Ascending aorta (tissue), 2 donors: ENCODE results near the gene RPL37. TPM values are rescaled to one million over a fixed set of nuclear protein-coding genes. Genes with fewer than 3 reads are reported as not detected.
"Not testable (repeated sequence)": the region's sequence is repeated elsewhere in the genome, so short reads cannot be mapped to it uniquely, and the experiment has no call there.

Experiments used
- DNase-seq, 2 donors: peaks; one replicate each; pipeline ENCODE4 v3.0.0-alpha.2; 2019; ENCODE audit warnings: low spot score in 2 of 2
- H3K27ac ChIP-seq, 2 donors: fragments of 200-600 bp; sonication (generic); one replicate each; pipeline ENCODE4 v1.5.1; 2016 to 2017; ENCODE audit warnings: mild to moderate bottlenecking in 1 of 2
- H3K27me3 ChIP-seq: fragments of 200-600 bp; sonication (generic); one replicate; pipeline ENCODE4 v1.5.1; 2017
- H3K36me3 ChIP-seq, 2 donors: fragments of 200-600 bp; sonication (generic); one replicate each; pipeline ENCODE4 v1.5.1; 2016
- H3K4me1 ChIP-seq, 2 donors: fragments of 200-600 bp; sonication (generic); one replicate each; pipeline ENCODE4 v1.5.1; 2016 to 2017; ENCODE audit warnings: mild to moderate bottlenecking in 1 of 2
- H3K4me3 ChIP-seq, 2 donors: fragments of 200-600 bp; sonication (generic); one replicate each; pipeline ENCODE4 v1.5.1; 2016 to 2017; ENCODE audit warnings: mild to moderate bottlenecking in 1 of 2
- H3K9me3 ChIP-seq, 2 donors: fragments of 200-600 bp; sonication (generic); one replicate each; pipeline ENCODE4 v1.5.1; 2016
- intact Hi-C: fragments of 100-400 bp; cut with DNase I; formaldehyde crosslinking; loops from one replicate; pipeline ENCODE4 v1.15.1; 2023
- total RNA-seq: library from RNA; depleted of rRNA; stranded (reverse); fragments of >200 nt; gene quantifications from one replicate; pipeline ENCODE4 v1.1.0, GENCODE V29; 2016
- TF ChIP-seq, protein P1 (sequence below), 3 experiments: fragments of 200-600 bp in 2 of 3; fragments of 450-650 bp in 1 of 3; sonication (generic) in 2 of 3; IDR thresholded peaks; one replicate each; pipeline ENCODE4 v1.5.1; 2016 to 2019; ENCODE audit warnings: antibody characterized with exemption in 3 of 3, mild to moderate bottlenecking in 1 of 3, moderate library complexity in 1 of 3

Gene RPL37
- total RNA-seq, 1 donor from 2014 or later: 22.1 TPM

DNA sequence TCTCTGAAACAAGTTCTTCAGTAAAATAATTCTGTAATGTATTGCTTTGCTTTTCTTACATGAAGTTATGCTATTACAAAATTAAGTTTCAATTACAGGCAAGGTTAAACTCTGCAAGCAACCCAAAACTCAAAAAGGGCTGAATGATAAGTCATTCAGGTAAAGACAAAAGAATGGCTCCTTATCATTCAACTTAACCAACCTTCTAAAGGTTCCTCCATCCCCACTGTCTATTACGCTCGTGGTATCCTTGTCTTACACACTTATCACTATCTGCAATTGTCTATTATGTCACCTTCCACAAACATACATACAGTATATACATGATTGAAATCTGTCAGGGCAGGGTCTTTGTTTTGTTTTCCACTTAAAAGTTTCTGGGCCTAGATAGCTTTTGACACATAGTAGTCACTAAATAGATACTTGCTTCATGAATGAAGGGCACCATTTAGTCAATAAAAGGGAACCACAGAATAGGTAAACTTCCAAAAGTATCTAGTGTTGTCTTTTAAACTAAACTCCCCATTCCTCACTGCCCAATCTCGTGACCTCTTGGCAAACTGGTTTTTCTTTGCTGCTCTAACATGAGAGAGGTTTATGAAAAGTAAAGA lies 6.9 kb downstream of the RPL37 start:
- no peak for DNase-seq
- Histone ChIP-seq H3K27ac (no peak overlapping the region), H3K4me1 (no peaks in the 10 kb centered on the region), H3K27me3 (no peaks in the 10 kb centered on the region), H3K36me3 (peaks cover 63% of the 10 kb centered on the region in 2 donors), H3K9me3 (no peaks in the 10 kb centered on the region), H3K4me3 (no peak overlapping the region)
- TF ChIP-seq, protein P1, sequence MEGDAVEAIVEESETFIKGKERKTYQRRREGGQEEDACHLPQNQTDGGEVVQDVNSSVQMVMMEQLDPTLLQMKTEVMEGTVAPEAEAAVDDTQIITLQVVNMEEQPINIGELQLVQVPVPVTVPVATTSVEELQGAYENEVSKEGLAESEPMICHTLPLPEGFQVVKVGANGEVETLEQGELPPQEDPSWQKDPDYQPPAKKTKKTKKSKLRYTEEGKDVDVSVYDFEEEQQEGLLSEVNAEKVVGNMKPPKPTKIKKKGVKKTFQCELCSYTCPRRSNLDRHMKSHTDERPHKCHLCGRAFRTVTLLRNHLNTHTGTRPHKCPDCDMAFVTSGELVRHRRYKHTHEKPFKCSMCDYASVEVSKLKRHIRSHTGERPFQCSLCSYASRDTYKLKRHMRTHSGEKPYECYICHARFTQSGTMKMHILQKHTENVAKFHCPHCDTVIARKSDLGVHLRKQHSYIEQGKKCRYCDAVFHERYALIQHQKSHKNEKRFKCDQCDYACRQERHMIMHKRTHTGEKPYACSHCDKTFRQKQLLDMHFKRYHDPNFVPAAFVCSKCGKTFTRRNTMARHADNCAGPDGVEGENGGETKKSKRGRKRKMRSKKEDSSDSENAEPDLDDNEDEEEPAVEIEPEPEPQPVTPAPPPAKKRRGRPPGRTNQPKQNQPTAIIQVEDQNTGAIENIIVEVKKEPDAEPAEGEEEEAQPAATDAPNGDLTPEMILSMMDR (IDR thresholded peaks at IDR 0.05): no peak
- intact Hi-C loops: no loop called here

DNA sequence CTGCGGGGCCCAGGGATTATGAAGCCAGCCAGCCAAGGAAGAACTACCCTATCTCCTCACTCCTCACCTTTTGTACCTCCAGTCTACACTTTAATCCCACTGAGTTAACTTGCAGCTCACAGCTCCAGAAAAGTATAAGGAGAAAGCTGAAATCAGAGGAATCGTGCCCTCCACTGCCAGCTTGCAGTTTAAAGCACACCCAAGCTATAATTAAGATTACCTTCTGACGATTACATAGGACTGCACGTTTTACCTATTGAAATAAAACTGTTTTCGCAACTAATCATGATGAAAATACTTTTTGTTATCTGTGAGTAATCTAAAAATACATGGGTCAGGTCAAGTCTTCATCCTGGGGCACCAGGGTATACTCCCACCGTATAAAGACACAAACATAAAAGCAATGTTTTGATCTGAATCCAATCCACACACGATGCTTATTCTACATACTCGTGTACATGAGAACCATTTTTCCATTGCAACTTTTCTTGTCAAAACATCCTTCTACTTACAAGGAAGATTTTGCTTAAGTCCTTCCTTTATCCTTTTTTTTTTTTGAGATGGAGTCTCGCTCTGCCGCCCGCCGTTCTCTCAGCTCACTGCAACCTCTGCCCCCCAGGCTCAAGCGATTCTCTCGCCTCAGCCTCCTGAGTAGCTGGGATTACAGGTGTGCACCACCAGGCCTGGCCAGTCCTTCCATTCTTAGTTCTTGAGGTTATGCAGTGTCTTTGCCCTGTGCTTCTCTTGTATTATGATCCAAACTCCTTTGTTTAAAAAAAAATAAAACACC lies 7.6 kb downstream of the RPL37 start:
- H3K9me3 ChIP-seq: no peaks in the 10 kb centered on the region
- no peak overlapping the region for H3K27ac ChIP-seq
- TF ChIP-seq, protein P1 (IDR thresholded peaks at IDR 0.05): no peak
- intact Hi-C loops: no loop called here
- H3K27me3 ChIP-seq: no peaks in the 10 kb centered on the region
- no peak for DNase-seq
- H3K36me3 ChIP-seq: peaks cover 55 to 58% of the 10 kb centered on the region in 2 donors
- H3K4me3 ChIP-seq: no peak overlapping the region
- no peaks in the 10 kb centered on the region for H3K4me1 ChIP-seq

DNA sequence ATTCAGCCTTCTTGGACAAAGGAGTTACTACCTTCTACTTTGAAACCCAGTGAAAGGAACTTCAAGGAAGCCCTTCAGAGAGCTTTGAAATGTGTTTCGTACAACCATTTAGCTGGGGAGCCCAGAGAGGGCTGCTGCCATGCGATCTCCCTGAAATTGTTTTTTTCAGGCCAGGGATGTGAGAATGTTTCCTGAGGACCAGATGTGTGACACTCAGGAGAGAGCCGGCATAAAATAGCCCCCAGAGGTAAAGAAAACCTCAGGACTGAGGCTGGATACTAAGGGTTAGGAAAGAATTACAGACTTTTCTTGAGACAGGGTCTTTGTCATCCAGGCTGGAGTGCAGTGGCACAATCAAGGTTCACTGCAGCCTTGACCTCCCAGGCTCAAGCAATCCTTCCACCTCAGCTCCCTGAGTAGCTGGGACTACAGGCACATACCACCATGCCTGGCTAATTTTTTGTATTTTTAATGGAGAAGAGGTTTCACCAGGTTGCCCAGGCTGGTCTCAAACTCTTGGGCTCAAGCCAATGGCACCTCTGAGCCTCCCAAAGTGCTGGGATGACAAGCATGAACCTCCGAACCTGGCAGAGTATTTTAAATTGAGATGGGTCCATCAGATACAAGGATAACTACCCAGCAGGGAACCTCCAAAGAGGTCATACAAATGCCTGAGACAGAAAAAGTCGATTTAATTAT lies 8.4 kb downstream of the RPL37 start:
- TF ChIP-seq, protein P1 (IDR thresholded peaks at IDR 0.05): no peak
- intact Hi-C loops: no loop called here

DNA sequence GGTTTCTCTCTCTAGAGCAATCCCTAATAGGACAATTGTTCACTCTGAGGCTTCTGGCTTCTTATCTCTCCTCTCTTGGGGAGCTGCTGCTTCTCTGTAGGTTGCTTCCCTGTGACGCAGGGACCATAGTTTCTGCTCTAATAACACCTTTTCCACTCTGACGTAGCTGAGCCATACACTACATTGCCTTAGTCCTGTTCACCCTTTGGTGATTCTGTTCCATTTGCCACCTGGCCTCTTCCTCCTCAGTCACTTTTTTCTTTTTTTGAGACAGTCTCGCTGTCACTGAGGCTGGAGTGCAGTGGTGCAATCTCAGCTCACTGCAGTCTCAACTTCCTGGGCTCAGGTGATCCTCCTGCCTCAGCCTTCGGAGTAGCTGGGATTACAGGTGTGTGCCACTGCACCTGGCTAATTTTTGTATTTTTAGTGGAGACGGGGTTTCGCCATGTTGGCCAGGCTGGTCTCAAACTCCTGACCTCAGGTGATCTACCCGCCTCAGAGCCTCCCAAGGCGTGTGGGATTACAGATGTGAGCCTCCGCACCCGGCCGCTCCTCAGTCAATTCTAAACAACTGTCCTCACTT lies 9.5 kb downstream of the RPL37 start:
- H3K27me3 ChIP-seq, H3K4me3 ChIP-seq, H3K27ac ChIP-seq, intact Hi-C loops, DNase-seq, H3K9me3 ChIP-seq, H3K4me1 ChIP-seq: not testable (repeated sequence)
- H3K36me3 ChIP-seq: peaks cover 37 to 41% of the 10 kb centered on the region in 2 donors

More for the DNA sequence above, 8.4 kb downstream of the RPL37 start:
- H3K9me3 ChIP-seq: no peaks in the 10 kb centered on the region
- peaks cover 48 to 52% of the 10 kb centered on the region in 2 donors for H3K36me3 ChIP-seq
- H3K4me1 ChIP-seq: no peaks in the 10 kb centered on the region
- H3K27ac ChIP-seq: no peak overlapping the region
- no peaks in the 10 kb centered on the region for H3K27me3 ChIP-seq
- H3K4me3 ChIP-seq: no peak overlapping the region
- no peak for DNase-seq

DNA sequence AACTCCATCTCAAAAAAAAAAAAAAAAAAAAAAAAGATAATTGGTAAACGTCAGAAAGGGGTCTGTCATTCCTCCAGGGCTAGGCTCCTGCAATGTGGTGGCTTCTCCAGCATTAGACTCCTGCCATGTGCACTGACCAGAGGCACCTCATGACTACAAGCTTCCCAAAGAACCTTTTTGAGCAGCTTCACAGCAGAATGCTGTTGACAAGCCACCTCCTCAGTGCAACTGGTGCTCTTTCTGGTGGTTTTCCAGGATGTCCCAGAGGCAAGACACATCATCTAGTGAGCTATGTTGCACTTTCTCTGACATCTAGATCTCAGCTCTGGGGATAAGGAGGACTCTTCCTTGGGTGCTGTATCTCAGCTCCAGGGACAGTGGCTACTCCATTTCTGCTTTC lies 11.6 kb downstream of the RPL37 start:
- Histone ChIP-seq H3K36me3 (peaks cover 17 to 22% of the 10 kb centered on the region in 2 donors), H3K4me1 (no peaks in the 10 kb centered on the region), H3K4me3 (no peak overlapping the region), H3K9me3 (no peaks in the 10 kb centered on the region), H3K27ac (no peak overlapping the region), H3K27me3 (no peaks in the 10 kb centered on the region)
- DNase-seq: no peak
- TF ChIP-seq, protein P1 (IDR thresholded peaks at IDR 0.05): no peak
- intact Hi-C loops: no loop called here
